Fibroblast of lung (primary cell): ENCODE measurements around the gene MAPK8. TPM values are rescaled to one million over a fixed set of nuclear protein-coding genes. Genes with fewer than 3 reads are reported as not detected.

Experiments
- DNase-seq, 2 donors: peaks; one replicate each; pipeline versions ENCODE4 v3.0.0 to v3.0.0-alpha.2; 2010; ENCODE audit warnings: low read depth in 2 of 2
- H2AFZ ChIP-seq: 2 replicates; pipeline ENCODE4 v1.5.1; 2012; ENCODE audit warnings: low read length, control low read depth, inconsistent platforms
- H3K27ac ChIP-seq: 2 replicates; pipeline ENCODE4 v1.5.1; 2011; ENCODE audit warnings: low read length, control low read depth; ENCODE audit not compliant: insufficient read depth
- H3K27me3 ChIP-seq: 2 replicates; pipeline ENCODE4 v1.5.1; 2011; ENCODE audit warnings: mild to moderate bottlenecking, low read length; ENCODE audit not compliant: control insufficient read depth, insufficient read depth
- H3K36me3 ChIP-seq: 2 replicates; pipeline ENCODE4 v1.5.1; 2011; ENCODE audit warnings: low read length; ENCODE audit not compliant: control insufficient read depth, insufficient read depth
- H3K4me1 ChIP-seq: 2 replicates; pipeline ENCODE4 v1.5.1; 2011; ENCODE audit warnings: low read length; ENCODE audit not compliant: control insufficient read depth, insufficient read depth; ENCODE audit errors: extremely low read depth
- H3K4me2 ChIP-seq: 2 replicates; pipeline ENCODE4 v1.5.1; 2011; ENCODE audit warnings: low read length, control low read depth; ENCODE audit not compliant: insufficient read depth; ENCODE audit errors: extremely low read depth
- H3K4me3 ChIP-seq, 4 experiments: fragments of 200-600 bp in 1 of 4; sonication (generic) in 1 of 4; replicated peaks in 1 of 4; 2 replicates each; pipeline ENCODE4 v1.5.1; 2011 to 2016; ENCODE audit warnings: low read length in 4 of 4, low read depth in 3 of 4, mild to moderate bottlenecking in 3 of 4, control low read depth in 2 of 4, inconsistent platforms in 1 of 4, mixed read lengths in 1 of 4; ENCODE audit not compliant: insufficient read depth in 1 of 4; ENCODE audit errors: control extremely low read depth in 1 of 4
- H3K79me2 ChIP-seq: 2 replicates; pipeline ENCODE4 v1.5.1; 2012; ENCODE audit warnings: mild to moderate bottlenecking, low read length, inconsistent platforms; ENCODE audit not compliant: control insufficient read depth, insufficient read depth
- H3K9ac ChIP-seq: 2 replicates; pipeline ENCODE4 v1.5.1; 2011; ENCODE audit warnings: mild to moderate bottlenecking, low read length, control low read depth; ENCODE audit not compliant: insufficient read depth
- H3K9me3 ChIP-seq: 2 replicates; pipeline ENCODE4 v1.5.1; 2012; ENCODE audit warnings: low read depth, low read length; ENCODE audit not compliant: control insufficient read depth, insufficient read depth
- H4K20me1 ChIP-seq: 2 replicates; pipeline ENCODE4 v1.5.1; 2011; ENCODE audit warnings: low read length; ENCODE audit not compliant: control insufficient read depth, insufficient read depth; ENCODE audit errors: extremely low read depth
- CTCF ChIP-seq, 2 donors: IDR thresholded peaks in 1 of 2; conservative IDR thresholded peaks in 1 of 2; 1 replicate in 1 of 2; 2 replicates in 1 of 2; pipeline ENCODE4 v1.5.1; 2011 to 2012; ENCODE audit warnings: low read length in 2 of 2, control low read depth in 1 of 2, inconsistent platforms in 1 of 2, low read depth in 1 of 2, mild to moderate bottlenecking in 1 of 2
- EZH2 ChIP-seq: IDR thresholded peaks from 2 replicates; pipeline ENCODE4 v1.5.1; 2012; ENCODE audit warnings: low read length, control low read depth, mild to moderate bottlenecking; ENCODE audit errors: missing control alignments
- polyA plus RNA-seq, 2 donors: library from polyadenylated mRNA; depleted of rRNA in 1 of 2; stranded (reverse) in 1 of 2; unstranded in 1 of 2; fragments of >200 nt; gene quantifications; 2 replicates each; pipeline ENCODE4 v1.2.1, GENCODE V29; 2011 to 2012; ENCODE audit warnings: missing spikeins in 1 of 2
- total RNA-seq: library from RNA; depleted of rRNA; stranded (reverse); fragments of >200 nt; gene quantifications from 2 replicates; pipeline ENCODE4 v1.2.1, GENCODE V29; 2014

MAPK8 gene
- total and polyA plus RNA-seq, 2 donors (not counting 1 experiment from before 2014, with no cell fraction given), result 29.4 to 53.7 TPM

GRCh38 chr10:48364659-48365405 lies 58.4 kb downstream of the MAPK8 start:
- H3K27ac ChIP-seq, result peak overlapping the region; percentile 8
- H3K9ac ChIP-seq, result peak overlapping the region; percentile 10
- TF ChIP-seq EZH2 (no peak), CTCF (conservative IDR thresholded peaks at IDR 0.05 in 1 of 2, IDR thresholded peaks at IDR 0.05 in 1 of 2; ENCODE audit: low read depth in 1 of 2, low read length in 2 of 2) (no peak)
- peaks cover 15% of the 10 kb centered on the region for H3K4me1 ChIP-seq
- peak overlapping the region; percentile 54 for H3K4me2 ChIP-seq
- no peaks in the 10 kb centered on the region for H3K9me3 ChIP-seq
- DNase-seq, result peak; percentile 70 to 81
- H3K27me3 ChIP-seq, result no peaks in the 10 kb centered on the region
- H4K20me1 ChIP-seq, result no peaks in the 10 kb centered on the region
- no peaks in the 10 kb centered on the region for H3K36me3 ChIP-seq
- H3K4me3 ChIP-seq, result peak overlapping the region in 1 of 4 experiments; percentile 4
- no peak overlapping the region for H2AFZ ChIP-seq
- H3K79me2 ChIP-seq, result peaks cover 30% of the 10 kb centered on the region

GRCh38 chr10:48365668-48366067 lies 59.2 kb downstream of the MAPK8 start:
- Histone ChIP-seq H3K36me3 (no peaks in the 10 kb centered on the region), H3K9ac (no peak overlapping the region), H3K4me1 (peaks cover 15% of the 10 kb centered on the region), H4K20me1 (no peaks in the 10 kb centered on the region), H3K27me3 (no peaks in the 10 kb centered on the region), H3K4me3 (no peak overlapping the region), H3K79me2 (peaks cover 32% of the 10 kb centered on the region), H3K27ac (no peak overlapping the region), H3K9me3 (no peaks in the 10 kb centered on the region), H3K4me2 (no peak overlapping the region), H2AFZ (no peak overlapping the region)
- DNase-seq, result no peak
- TF ChIP-seq EZH2 (no peak), CTCF (conservative IDR thresholded peaks at IDR 0.05 in 1 of 2, IDR thresholded peaks at IDR 0.05 in 1 of 2; ENCODE audit: low read depth in 1 of 2, low read length in 2 of 2) (no peak)

- H4K20me1 ChIP-seq, result no peaks in the 10 kb centered on the region
- H3K79me2 ChIP-seq, result peaks cover 29% of the 10 kb centered on the region
- TF ChIP-seq EZH2, result no peak
- TF ChIP-seq CTCF (conservative IDR thresholded peaks at IDR 0.05 in 1 of 2, IDR thresholded peaks at IDR 0.05 in 1 of 2; ENCODE audit: low read depth in 1 of 2, low read length in 2 of 2), result no peak
These were observed 59.8 kb downstream of the MAPK8 start for GRCh38 chr10:48366261-48366660.

More at GRCh38 chr10:48366261-48366660, 59.8 kb downstream of the MAPK8 start:
- Histone ChIP-seq H3K4me3 (no peak overlapping the region), H3K27ac (no peak overlapping the region), H3K27me3 (no peaks in the 10 kb centered on the region), H3K36me3 (no peaks in the 10 kb centered on the region), H2AFZ (no peak overlapping the region), H3K9me3 (no peaks in the 10 kb centered on the region), H3K4me2 (no peak overlapping the region), H3K4me1 (peaks cover 15% of the 10 kb centered on the region), H3K9ac (no peak overlapping the region)
- peak in 1 of 2 donors; percentile 22 for DNase-seq
